Measurements from ENCODE around the gene RASA1.

RASA1 gene

GRCh38 chr5:87347272-87347671 is 79.6 kb downstream of the RASA1 start:
- Histone ChIP-seq H3K27ac (no peak overlapping the region), H3K4me3 (no peak overlapping the region)

- Histone ChIP-seq H3K4me3 (no peak overlapping the region), H3K27ac (no peak overlapping the region)
Observed at GRCh38 chr5:87347841-87348240, 80.2 kb downstream of the RASA1 start.

GRCh38 chr5:87354496-87354895 is 86.8 kb downstream of the RASA1 start:
- no peak overlapping the region for H3K4me3 ChIP-seq
- no peak overlapping the region for H3K27ac ChIP-seq

GRCh38 chr5:87359106-87359505 is 91.4 kb downstream of the RASA1 start:
- Histone ChIP-seq H3K27ac (no peak overlapping the region), H3K4me3 (no peak overlapping the region)

- H3K27ac ChIP-seq: no peak overlapping the region
Observed at GRCh38 chr5:87360132-87360531, 92.4 kb downstream of the RASA1 start.

GRCh38 chr5:87361031-87361445 is 93.4 kb downstream of the RASA1 start:
- no peak overlapping the region for H3K4me3 ChIP-seq
- H3K27ac ChIP-seq: no peak overlapping the region

More at GRCh38 chr5:87360132-87360531, 92.4 kb downstream of the RASA1 start:
- no peak overlapping the region for H3K4me3 ChIP-seq

GRCh38 chr5:87361536-87362213 is 94.0 kb downstream of the RASA1 start:
- Histone ChIP-seq H3K4me3 (no peak overlapping the region), H3K27ac (no peak overlapping the region)

GRCh38 chr5:87367243-87367642 is 99.6 kb downstream of the RASA1 start:
- no peak overlapping the region for H3K27ac ChIP-seq
- H3K4me3 ChIP-seq: no peak overlapping the region

- no peak overlapping the region for H3K27ac ChIP-seq
- H3K4me3 ChIP-seq: no peak overlapping the region
Observed at GRCh38 chr5:87368601-87369000, 100.9 kb downstream of the RASA1 start.

- Histone ChIP-seq H3K27ac (no peak overlapping the region), H3K4me3 (no peak overlapping the region)
Observed at GRCh38 chr5:87369431-87369830, 101.7 kb downstream of the RASA1 start.

GRCh38 chr5:87372705-87373104 is 105.0 kb downstream of the RASA1 start:
- Histone ChIP-seq H3K4me3 (no peak overlapping the region), H3K27ac (no peak overlapping the region)

GRCh38 chr5:87382224-87382623 is 114.5 kb downstream of the RASA1 start:
- Histone ChIP-seq H3K27ac (no peak overlapping the region), H3K4me3 (no peak overlapping the region)

GRCh38 chr5:87383216-87383615 is 115.5 kb downstream of the RASA1 start:
- Histone ChIP-seq H3K27ac (no peak overlapping the region), H3K4me3 (no peak overlapping the region)

GRCh38 chr5:87385802-87386201 is 118.1 kb downstream of the RASA1 start:
- Histone ChIP-seq H3K4me3 (no peak overlapping the region), H3K27ac (no peak overlapping the region)

GRCh38 chr5:87388129-87388528 is 120.4 kb downstream of the RASA1 start:
- Histone ChIP-seq H3K4me3 (no peak overlapping the region), H3K27ac (no peak overlapping the region)

- H3K4me3 ChIP-seq: no peak overlapping the region
- H3K27ac ChIP-seq: no peak overlapping the region
Observed at GRCh38 chr5:87389296-87390034, 121.8 kb downstream of the RASA1 start.

GRCh38 chr5:87390075-87390474 is 122.4 kb downstream of the RASA1 start:
- no peak overlapping the region for H3K4me3 ChIP-seq
- H3K27ac ChIP-seq: no peak overlapping the region

GRCh38 chr5:87390576-87391199 is 123.0 kb downstream of the RASA1 start:
- no peak overlapping the region for H3K4me3 ChIP-seq
- H3K27ac ChIP-seq: no peak overlapping the region

- no peak overlapping the region for H3K4me3 ChIP-seq
- peak overlapping the region in 5 of 21 experiments; percentile 9 to 55 (median 26) for H3K27ac ChIP-seq
Observed at GRCh38 chr5:87392170-87392569, 124.5 kb downstream of the RASA1 start.

GRCh38 chr5:87392801-87393200 is 125.1 kb downstream of the RASA1 start:
- peak overlapping the region in 6 of 21 experiments; percentile 7 to 55 (median 26) for H3K27ac ChIP-seq
- no peak overlapping the region for H3K4me3 ChIP-seq

- Histone ChIP-seq H3K27ac (peak overlapping the region in 4 of 21 experiments; percentile 2 to 30 (median 16)), H3K4me3 (no peak overlapping the region)
Observed at GRCh38 chr5:87393331-87393730, 125.6 kb downstream of the RASA1 start.

Data from skin epidermis (tissue), 12 donors.